K562 (cell line): ENCODE measurements around the gene CD4. TPM values are rescaled to one million over a fixed set of nuclear protein-coding genes. Genes with fewer than 3 reads are reported as not detected.

Experiments
- ARID2 ChIP-seq: fragments of 450-650 bp; IDR thresholded peaks from 2 replicates; pipeline ENCODE4 v1.6.1; 2017; ENCODE audit warnings: antibody characterized with exemption, mild to moderate bottlenecking
- ASH1L ChIP-seq: fragments of 450-650 bp; IDR thresholded peaks from 2 replicates; pipeline ENCODE4 v1.6.1; 2018; ENCODE audit warnings: borderline replicate concordance, mild to moderate bottlenecking, low read depth; ENCODE audit not compliant: partially characterized antibody
- CREB1 ChIP-seq, 2 experiments: sonication (generic) in 1 of 2; formaldehyde crosslinking in 1 of 2; IDR thresholded peaks; 2 replicates each; pipeline versions ENCODE4 v1.6.1 to v1.8.0; 2012 to 2022; ENCODE audit warnings: inconsistent platforms in 1 of 2, mild to moderate bottlenecking in 1 of 2, missing genetic modification reagents in 1 of 2, moderate library complexity in 1 of 2
- GTF2A2 ChIP-seq: IDR thresholded peaks from 2 replicates; pipeline ENCODE4 v1.6.1; 2016; ENCODE audit warnings: mild to moderate bottlenecking, missing genetic modification characterization, missing compliant biosample characterization
- NFYB ChIP-seq: IDR thresholded peaks from 2 replicates; pipeline ENCODE4 v1.6.1; 2011; ENCODE audit warnings: mild to moderate bottlenecking, moderate library complexity; ENCODE audit not compliant: insufficient read length; ENCODE audit errors: extremely low read depth
- POLR2A ChIP-seq: fragments of 450-650 bp; conservative IDR thresholded peaks from 2 replicates; pipeline ENCODE4 v1.6.1; 2016
- POLR2B ChIP-seq: fragments of 450-650 bp; IDR thresholded peaks from 2 replicates; pipeline ENCODE4 v1.6.1; 2018; ENCODE audit warnings: low read depth; ENCODE audit not compliant: partially characterized antibody
- POLR2H ChIP-seq: IDR thresholded peaks from 2 replicates; pipeline ENCODE4 v1.6.1; 2016; ENCODE audit warnings: missing genetic modification characterization, low read depth, mild to moderate bottlenecking, control low read depth, missing compliant biosample characterization, moderate library complexity
- PTBP1 ChIP-seq: fragments of 200-400 bp; formaldehyde crosslinking; IDR thresholded peaks from 2 replicates; pipeline ENCODE4 v1.6.1; 2017; ENCODE audit warnings: low read depth, low read length
- SIN3A ChIP-seq, 2 experiments: fragments of 150-350 bp in 1 of 2; IDR thresholded peaks; 2 replicates each; pipeline ENCODE4 v1.6.1; 2011 to 2016; ENCODE audit warnings: borderline replicate concordance in 2 of 2, low read depth in 2 of 2, low read length in 2 of 2, mild to moderate bottlenecking in 2 of 2, moderate library complexity in 2 of 2; ENCODE audit not compliant: control insufficient read depth in 1 of 2
- ZKSCAN1 ChIP-seq: fragments of 150-350 bp; IDR thresholded peaks from 2 replicates; pipeline ENCODE4 v1.6.1; 2016; ENCODE audit warnings: low read depth, low read length
- polyA plus RNA-seq, 8 experiments: library from polyadenylated mRNA; depleted of rRNA in 4 of 8; stranded (reverse) in 5 of 8; unstranded in 3 of 8; fragments of >200 nt; fragmentation: Nextera tagmentation in 2 of 8; fragmentation: Illumina TruSeq in 1 of 8; extraction: Ambion mirVana in 2 of 8; extraction: Trizol in 1 of 8; gene quantifications; 2 replicates each; pipeline versions ENCODE4 v1.2.1 to v1.2.3, GENCODE V29; 2011 to 2014; ENCODE audit warnings: inconsistent platforms in 1 of 8, missing spikeins in 1 of 8
- total RNA-seq, 7 experiments: library from RNA; depleted of rRNA in 6 of 7; stranded (reverse); fragments of >200 nt in 6 of 7; fragmentation: Illumina TruSeq in 2 of 7; extraction: Trizol in 2 of 7; gene quantifications; 2 replicates each; pipeline versions ENCODE4 v1.2.1 to v1.2.3, GENCODE V29; 2011 to 2021; ENCODE audit warnings: low replicate concordance in 1 of 7
- TF ChIP-seq, protein P1 (sequence below), 2 experiments: fragments of 450-650 bp; IDR thresholded peaks; 2 replicates each; pipeline ENCODE4 v1.6.1; 2016
- TF ChIP-seq, protein P2 (sequence below): fragments of 450-650 bp; IDR thresholded peaks from 2 replicates; pipeline ENCODE4 v1.6.1; 2014; ENCODE audit warnings: low read depth, mild to moderate bottlenecking, moderate library complexity, borderline replicate concordance
- TF ChIP-seq, protein P3 (sequence below), 2 experiments: IDR thresholded peaks in 1 of 2; conservative IDR thresholded peaks in 1 of 2; 2 replicates each; pipeline ENCODE4 v1.6.1; 2016; ENCODE audit warnings: low read depth in 2 of 2, mild to moderate bottlenecking in 1 of 2, missing compliant biosample characterization in 1 of 2, missing genetic modification characterization in 1 of 2, moderate library complexity in 1 of 2
- TF ChIP-seq, protein P4 (sequence below): fragments of 450-650 bp; IDR thresholded peaks from 2 replicates; pipeline ENCODE4 v1.6.1; 2016; ENCODE audit warnings: borderline replicate concordance
- TF ChIP-seq, protein P5 (sequence below): fragments of 200-800 bp; sonication (Bioruptor generic); IDR thresholded peaks from 2 replicates; pipeline ENCODE4 v1.6.1; 2017; ENCODE audit warnings: missing genetic modification characterization, missing compliant biosample characterization

The CD4 gene
- total and polyA plus RNA-seq, 9 of the 15 experiments (the other 6 are each of a cell fraction or from before 2014, with no cell fraction given): 0.06 to 0.27 (median 0.09) TPM; not detected in 5

DNA sequence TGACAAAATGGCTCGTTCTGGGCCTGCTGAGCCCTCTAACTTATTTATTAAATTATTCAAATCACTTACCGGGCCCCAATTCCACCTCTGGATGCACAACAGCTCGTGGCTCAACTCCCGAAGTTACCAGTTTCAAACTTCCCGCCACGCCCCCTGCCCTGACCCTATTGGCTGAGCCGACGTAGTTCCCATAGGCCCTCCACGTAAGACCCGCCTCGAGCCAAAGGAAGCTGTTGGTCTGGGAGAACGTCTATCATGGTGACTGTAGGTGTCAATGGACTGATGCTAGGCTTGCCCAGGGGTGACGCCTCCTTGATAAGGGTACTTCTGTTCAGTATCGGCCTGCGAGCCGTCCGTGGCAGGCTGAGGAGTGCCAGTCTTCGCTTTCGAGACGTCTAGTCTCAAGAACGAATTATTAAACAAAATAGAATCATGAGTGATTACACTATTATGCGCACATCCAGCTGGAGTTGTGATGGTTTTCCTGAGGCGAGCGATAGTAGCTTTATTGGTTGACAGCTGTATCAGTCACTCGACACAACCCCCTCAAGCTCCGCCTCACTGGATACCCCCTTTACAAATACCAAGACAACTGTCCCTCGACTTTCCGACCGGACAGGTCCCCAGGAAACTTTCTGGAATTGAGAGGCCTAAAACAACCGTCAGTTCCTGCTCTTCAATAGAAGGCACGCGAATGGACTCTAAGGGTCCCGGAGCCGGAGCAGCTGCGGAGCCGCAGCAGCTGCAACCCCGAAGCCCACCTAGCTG, 62.0 kb downstream of the CD4 start, which contains the start of gene CDCA3 (continued):
- TF ChIP-seq, protein P1, sequence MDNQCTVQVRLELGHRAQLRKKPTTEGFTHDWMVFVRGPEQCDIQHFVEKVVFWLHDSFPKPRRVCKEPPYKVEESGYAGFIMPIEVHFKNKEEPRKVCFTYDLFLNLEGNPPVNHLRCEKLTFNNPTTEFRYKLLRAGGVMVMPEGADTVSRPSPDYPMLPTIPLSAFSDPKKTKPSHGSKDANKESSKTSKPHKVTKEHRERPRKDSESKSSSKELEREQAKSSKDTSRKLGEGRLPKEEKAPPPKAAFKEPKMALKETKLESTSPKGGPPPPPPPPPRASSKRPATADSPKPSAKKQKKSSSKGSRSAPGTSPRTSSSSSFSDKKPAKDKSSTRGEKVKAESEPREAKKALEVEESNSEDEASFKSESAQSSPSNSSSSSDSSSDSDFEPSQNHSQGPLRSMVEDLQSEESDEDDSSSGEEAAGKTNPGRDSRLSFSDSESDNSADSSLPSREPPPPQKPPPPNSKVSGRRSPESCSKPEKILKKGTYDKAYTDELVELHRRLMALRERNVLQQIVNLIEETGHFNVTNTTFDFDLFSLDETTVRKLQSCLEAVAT (IDR thresholded peaks at IDR 0.05): peak in 1 of 2 experiments; percentile 60; a peak in 1 of 4 replicates
- TF ChIP-seq, protein P2, sequence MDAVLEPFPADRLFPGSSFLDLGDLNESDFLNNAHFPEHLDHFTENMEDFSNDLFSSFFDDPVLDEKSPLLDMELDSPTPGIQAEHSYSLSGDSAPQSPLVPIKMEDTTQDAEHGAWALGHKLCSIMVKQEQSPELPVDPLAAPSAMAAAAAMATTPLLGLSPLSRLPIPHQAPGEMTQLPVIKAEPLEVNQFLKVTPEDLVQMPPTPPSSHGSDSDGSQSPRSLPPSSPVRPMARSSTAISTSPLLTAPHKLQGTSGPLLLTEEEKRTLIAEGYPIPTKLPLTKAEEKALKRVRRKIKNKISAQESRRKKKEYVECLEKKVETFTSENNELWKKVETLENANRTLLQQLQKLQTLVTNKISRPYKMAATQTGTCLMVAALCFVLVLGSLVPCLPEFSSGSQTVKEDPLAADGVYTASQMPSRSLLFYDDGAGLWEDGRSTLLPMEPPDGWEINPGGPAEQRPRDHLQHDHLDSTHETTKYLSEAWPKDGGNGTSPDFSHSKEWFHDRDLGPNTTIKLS: 0 out of 2 replicates have a peak, but pooled peaks have one; percentile 4
- TF ChIP-seq, protein P3, sequence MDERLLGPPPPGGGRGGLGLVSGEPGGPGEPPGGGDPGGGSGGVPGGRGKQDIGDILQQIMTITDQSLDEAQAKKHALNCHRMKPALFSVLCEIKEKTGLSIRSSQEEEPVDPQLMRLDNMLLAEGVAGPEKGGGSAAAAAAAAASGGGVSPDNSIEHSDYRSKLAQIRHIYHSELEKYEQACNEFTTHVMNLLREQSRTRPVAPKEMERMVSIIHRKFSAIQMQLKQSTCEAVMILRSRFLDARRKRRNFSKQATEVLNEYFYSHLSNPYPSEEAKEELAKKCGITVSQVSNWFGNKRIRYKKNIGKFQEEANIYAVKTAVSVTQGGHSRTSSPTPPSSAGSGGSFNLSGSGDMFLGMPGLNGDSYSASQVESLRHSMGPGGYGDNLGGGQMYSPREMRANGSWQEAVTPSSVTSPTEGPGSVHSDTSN (CRISPR knock-in tag; IDR thresholded peaks at IDR 0.05; ENCODE audit: low read depth): peak; percentile 73
- TF ChIP-seq, protein P3 (tag; conservative IDR thresholded peaks at IDR 0.05; ENCODE audit: low read depth): peak; percentile 96
- TF ChIP-seq, protein P4, sequence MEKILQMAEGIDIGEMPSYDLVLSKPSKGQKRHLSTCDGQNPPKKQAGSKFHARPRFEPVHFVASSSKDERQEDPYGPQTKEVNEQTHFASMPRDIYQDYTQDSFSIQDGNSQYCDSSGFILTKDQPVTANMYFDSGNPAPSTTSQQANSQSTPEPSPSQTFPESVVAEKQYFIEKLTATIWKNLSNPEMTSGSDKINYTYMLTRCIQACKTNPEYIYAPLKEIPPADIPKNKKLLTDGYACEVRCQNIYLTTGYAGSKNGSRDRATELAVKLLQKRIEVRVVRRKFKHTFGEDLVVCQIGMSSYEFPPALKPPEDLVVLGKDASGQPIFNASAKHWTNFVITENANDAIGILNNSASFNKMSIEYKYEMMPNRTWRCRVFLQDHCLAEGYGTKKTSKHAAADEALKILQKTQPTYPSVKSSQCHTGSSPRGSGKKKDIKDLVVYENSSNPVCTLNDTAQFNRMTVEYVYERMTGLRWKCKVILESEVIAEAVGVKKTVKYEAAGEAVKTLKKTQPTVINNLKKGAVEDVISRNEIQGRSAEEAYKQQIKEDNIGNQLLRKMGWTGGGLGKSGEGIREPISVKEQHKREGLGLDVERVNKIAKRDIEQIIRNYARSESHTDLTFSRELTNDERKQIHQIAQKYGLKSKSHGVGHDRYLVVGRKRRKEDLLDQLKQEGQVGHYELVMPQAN: peak; percentile 93
- TF ChIP-seq ASH1L (peak; percentile 91), SIN3A (IDR thresholded peaks at IDR 0.05; ENCODE audit: borderline replicate concordance in 2 of 2, control insufficient read depth in 1 of 2, low read depth in 2 of 2, low read length in 2 of 2) (peak; percentile 86 to 92; a peak in 3 of 4 replicates), POLR2A (peak; percentile 59), ARID2 (no peak), POLR2H (peak; percentile 86), CREB1 (IDR thresholded peaks at IDR 0.05) (peak; percentile 55; the same call in 1 of the 2 replicates), CREB1 (CRISPR knock-in tag; IDR thresholded peaks at IDR 0.05) (peak; percentile 87), PTBP1 (no peak), POLR2B (peak; percentile 70), GTF2A2 (no peak), ZKSCAN1 (no peak), NFYB (peak; percentile 98)
- TF ChIP-seq, protein P5, sequence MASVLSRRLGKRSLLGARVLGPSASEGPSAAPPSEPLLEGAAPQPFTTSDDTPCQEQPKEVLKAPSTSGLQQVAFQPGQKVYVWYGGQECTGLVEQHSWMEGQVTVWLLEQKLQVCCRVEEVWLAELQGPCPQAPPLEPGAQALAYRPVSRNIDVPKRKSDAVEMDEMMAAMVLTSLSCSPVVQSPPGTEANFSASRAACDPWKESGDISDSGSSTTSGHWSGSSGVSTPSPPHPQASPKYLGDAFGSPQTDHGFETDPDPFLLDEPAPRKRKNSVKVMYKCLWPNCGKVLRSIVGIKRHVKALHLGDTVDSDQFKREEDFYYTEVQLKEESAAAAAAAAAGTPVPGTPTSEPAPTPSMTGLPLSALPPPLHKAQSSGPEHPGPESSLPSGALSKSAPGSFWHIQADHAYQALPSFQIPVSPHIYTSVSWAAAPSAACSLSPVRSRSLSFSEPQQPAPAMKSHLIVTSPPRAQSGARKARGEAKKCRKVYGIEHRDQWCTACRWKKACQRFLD (CRISPR knock-in tag): 0 out of 2 replicates have a peak, but pooled peaks have one; percentile 33
